AG08395 (cell line): ENCODE results near the gene SMC1A.
"Not testable (repeated sequence)": the region's sequence is repeated elsewhere in the genome, so short reads cannot be mapped to it uniquely, and the experiment has no call there.

Experiments used
- DNase-seq: peaks from one replicate; pipeline ENCODE4 v3.0.0; 2012; ENCODE audit warnings: mixed read lengths, low spot score

Gene SMC1A

DNA sequence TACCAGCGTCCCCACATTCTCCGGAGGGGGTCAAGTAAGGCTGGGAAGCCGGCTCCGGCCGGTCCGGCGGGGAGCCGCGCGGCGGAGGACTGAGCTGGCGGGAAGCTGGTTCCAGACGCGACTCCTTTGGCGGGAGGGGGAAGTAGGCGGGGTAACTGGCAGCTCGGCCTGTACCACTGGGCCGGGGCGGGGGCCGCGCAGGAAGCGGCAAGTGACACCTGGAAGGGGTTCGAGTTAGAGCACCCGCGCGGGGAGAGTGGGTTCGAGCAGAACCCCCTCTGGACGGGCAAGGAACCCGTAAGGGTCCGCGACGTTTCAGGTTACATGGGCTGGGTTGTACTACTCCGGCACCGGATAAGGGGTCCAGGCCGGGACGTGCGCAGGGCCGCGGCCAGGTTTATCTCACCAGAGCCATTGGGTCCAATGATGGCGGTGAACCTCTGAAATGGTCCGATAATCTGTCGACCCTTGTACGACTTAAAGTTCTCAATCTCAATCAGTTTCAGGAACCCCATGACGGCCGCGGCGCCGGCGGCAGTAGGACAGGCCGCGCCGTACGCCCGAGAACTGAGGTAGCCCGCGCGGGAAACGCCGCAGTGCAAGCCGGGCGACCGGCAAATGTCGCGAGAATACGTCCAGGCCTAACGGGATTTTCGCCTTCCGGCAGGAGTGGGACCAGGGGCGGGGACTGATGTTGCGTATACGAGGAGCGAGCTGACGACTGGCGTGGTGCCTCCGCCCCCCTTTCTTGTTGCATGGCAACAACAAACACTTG lies at the start of gene SMC1A:
Gene SMC1A (minus strand): TSS at position 569 of the 775 bp plus-strand sequence. CDS start 54 bp downstream, at position 515.
- DNase-seq, result peak; percentile 99

GRCh38 chrX:53471346-53471745 lies 48.9 kb upstream of the SMC1A start:
- DNase-seq, result no peak

DNA sequence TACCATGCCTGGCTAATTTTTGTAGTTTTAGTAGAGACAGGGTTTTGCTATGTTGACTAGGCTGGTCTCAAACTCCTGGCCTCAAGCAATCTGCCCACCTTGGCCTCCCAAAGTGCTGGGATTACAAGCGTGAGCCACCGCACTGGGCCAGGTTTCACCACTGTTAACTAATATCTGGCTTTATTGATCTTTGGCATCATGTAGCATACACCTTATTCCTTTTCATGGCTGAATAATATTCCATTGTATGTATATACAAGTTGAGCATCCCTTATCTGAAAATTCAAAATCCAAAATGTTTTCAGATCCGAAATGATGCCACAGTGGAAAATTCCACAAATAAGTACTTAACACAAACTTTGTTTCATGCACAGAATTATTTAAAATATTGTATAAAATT lies 46.2 kb upstream of the SMC1A start:
- not testable (repeated sequence) for DNase-seq

DNA sequence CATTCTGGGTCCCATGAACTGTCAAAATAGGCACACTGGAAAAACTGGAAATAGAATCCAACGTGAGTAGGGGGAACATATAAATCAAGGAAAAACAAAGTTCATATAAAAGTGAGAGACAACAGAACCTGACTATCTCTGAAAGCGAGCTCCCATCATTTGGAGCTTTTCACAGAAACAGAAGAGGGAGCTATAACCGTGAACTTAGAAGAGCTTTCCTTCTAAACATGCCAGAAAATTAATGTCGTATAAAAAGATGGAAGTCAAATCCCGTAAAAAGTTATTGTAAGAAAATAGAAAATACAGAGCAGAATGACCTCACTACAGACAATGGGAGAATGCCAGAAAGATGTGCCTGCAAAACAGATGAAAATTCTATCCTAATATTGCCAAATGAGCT lies 35.6 kb upstream of the SMC1A start:
- no peak for DNase-seq

DNA sequence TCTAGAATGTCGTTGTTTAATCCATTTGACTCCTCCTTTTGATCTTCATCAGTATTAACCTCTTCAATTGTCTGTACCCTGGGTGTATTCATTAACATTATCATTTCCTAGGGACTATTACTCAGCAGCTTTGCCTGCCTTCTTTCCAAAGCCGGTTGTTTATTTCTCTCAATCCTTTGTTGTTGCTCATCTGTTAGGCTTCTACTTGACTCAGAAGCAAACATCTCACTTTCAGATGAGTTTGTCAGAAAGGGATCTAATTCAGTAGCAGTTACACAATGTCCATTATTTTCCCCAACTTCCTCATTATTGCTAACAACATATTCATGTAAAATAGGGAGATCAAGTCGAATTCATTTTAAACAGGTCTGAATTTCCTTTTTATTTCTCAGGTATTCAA lies 33.8 kb upstream of the SMC1A start:
- DNase-seq, result peak; percentile 33

DNA sequence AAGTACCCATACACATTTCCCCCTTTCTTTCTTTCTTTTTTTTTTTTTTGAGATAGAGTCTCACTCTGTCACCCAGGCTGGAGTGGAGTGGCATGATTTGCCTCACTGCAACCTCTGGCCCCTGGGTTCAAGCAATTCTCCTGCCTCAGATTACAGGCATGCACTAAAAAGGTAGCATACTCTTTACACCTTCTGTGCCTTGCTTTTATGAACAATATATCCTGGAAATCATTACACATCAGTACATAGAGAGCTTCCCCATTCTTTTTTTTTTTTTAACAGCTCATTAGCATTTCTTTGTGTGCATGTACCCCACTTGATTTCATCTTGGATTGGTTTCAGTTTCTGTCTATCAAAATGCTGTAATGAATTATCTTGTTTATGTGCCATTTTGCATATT lies 30.4 kb upstream of the SMC1A start:
- no peak for DNase-seq

DNA sequence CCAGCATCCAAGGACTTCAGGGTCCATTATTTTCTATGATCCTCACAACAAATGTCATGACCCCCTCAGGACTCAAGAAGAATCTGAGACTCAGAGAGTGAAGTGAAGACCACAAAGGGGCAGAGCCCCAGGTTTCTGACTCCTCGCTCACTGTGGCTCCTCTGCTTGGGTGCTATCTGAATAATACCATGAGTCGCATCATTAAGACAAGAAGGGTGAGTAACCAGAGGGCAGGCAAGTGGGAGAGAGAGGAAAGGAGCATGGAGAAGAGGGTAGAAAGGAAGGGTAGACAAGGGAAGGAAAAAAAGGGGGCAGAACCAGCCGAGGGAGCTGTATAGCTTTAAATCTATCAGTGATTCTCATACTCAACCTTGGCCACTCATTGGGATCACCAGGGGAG lies 27.2 kb upstream of the SMC1A start:
- DNase-seq, result no peak

- DNase-seq, result no peak
Observed at GRCh38 chrX:53447441-53447840, 25.0 kb upstream of the SMC1A start.

- peak; percentile 35 for DNase-seq
Observed at GRCh38 chrX:53445977-53446376, 23.5 kb upstream of the SMC1A start.

- DNase-seq, result no peak
Observed at GRCh38 chrX:53442322-53442631, 19.8 kb upstream of the SMC1A start.

GRCh38 chrX:53441531-53442321 lies 19.3 kb upstream of the SMC1A start:
- peak; percentile 92 for DNase-seq

DNA sequence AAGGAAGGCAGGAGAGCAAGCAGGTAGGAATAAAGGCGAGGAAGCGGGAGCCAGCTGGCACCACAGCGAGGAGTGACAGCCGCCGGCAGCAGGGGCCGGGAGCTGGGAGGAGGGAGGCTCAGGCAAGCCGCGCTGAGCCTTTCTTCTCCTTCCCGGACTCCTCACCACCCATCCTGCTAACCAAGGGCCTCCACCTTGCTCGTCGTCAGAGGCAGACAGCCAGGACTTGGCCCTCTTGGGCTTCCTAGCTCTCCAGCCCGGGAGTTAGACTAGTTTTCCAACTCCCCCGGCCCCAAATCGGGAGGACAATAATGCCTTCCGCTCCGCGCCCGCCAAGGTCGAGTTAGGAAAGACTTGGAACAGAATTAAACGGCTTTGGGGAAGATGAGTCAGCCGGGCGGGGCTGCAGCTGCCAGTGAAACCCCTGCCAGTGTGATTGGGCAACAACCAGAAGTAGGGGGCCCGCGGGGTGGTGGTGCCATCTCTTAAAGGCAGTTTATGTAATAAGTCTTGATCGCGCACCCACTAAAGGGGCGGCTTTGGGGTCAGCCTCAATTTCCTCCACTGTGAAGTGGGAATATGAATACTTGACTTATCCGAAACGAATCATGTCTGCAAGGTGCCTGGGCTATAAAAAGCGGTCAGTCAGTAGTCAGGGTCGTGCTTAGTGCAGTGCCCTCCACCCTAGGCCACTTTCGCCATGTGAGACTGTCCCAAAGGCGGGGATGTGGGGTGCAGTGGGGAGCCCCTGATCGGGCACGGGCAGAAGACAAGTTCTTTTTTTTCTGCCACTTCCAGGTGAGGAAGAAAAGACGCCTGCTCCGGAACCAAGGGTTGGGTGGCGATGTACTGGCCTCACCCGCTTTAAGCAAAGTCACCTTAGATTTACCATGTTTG lies 18.4 kb upstream of the SMC1A start:
- DNase-seq, result peak; percentile 66

- DNase-seq, result no peak
Observed at GRCh38 chrX:53440101-53440500, 17.6 kb upstream of the SMC1A start.

- no peak for DNase-seq
Observed at GRCh38 chrX:53438832-53439230, 16.4 kb upstream of the SMC1A start.

GRCh38 chrX:53438174-53438831 lies 15.8 kb upstream of the SMC1A start:
- no peak for DNase-seq

GRCh38 chrX:53437206-53437605 lies 14.8 kb upstream of the SMC1A start:
- no peak for DNase-seq

GRCh38 chrX:53435997-53436396 lies 13.5 kb upstream of the SMC1A start:
- DNase-seq, result peak; percentile 71

- DNase-seq, result peak; percentile 88
Observed at GRCh38 chrX:53433651-53434639, 11.5 kb upstream of the SMC1A start, which contains the start of gene HSD17B10. TSS of gene HSD17B10 (minus strand) at chrX:53434370. CDS start at chrX:53434345, 25 bp downstream.

DNA sequence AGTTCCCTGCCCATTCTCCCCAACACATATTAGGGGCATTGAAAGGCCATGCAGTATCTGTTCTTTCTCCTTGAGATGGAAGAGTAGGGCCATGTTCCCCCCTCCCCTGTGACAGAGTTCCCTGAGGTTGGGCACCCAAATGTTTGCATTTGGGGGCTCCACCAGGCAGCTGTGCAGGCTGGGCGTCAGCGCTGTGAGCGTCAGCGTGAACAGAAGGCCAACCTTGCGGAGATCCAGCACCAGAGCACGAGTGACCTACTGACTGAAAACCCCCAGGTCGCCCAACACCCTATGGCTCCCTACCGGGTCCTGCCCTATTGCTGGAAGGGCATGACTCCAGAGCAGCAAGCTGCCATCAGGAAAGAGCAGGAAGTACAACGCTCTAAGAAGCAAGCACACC lies 7.8 kb upstream of the SMC1A start:
- DNase-seq, result no peak

DNA sequence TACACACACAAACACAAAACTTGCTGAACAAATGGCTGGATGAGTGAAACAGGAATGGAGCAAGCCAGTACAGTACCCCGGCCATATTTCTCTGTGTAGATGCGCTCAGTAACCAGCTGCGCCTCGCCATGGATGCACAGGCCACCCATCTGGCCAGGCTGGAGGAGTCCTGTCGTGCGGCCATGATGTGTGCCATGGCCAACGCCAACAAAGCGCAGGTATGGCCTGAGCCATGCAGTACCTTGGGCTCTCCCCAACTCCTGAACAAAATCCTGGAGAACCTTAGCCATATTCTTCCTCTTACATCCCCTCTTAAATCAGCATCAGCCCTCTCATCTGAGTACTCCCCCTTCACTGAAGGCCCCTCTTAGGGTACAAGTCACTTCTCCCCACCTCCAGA lies 7.3 kb upstream of the SMC1A start:
- DNase-seq, result no peak

DNA sequence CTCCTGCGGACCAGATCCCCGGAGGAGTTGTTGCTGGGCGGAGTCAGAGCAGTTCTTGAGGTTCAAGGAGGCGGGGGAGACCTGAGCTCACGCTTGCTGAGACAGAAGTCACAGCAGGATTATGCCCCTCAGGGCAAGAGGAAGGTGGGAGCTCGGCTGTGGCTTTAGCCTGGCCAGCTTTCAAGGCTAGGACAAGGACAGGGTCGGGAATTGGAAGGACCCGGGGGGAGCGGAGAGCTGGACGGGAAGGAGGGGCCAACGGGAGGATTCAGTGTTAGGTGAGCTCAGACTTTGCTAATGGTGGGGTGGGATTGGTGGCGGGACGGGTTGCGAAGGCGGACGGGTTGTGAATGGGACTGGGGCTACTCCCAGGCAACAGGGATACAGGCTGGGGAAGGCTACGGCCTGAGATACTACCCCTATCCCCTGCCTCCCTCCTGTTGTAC lies 430 bp upstream of the SMC1A start, which contains the start of gene RIBC1:
Gene RIBC1 (plus strand): TSS at position 13 of the 446 bp plus-strand sequence. CDS start 3,404 bp downstream, outside the sequence.
- DNase-seq, result no peak
